ENCODE measurements around the gene ARHGEF16.

- TF ChIP-seq POLR2A (IDR thresholded peaks at IDR 0.05): no peak
- no peak for TF ChIP-seq CTCF (IDR thresholded peaks at IDR 0.05)
- TF ChIP-seq POLR2AphosphoS5 (IDR thresholded peaks at IDR 0.05): no peak
- no peak for TF ChIP-seq EP300 (IDR thresholded peaks at IDR 0.05)
Observed at GRCh38 chr1:3518756-3519155, 64.3 kb downstream of the ARHGEF16 start.
